ENCODE measurements around the gene DES. TPM values are rescaled to one million over a fixed set of nuclear protein-coding genes. Genes with fewer than 3 reads are reported as not detected.

The DES gene
- total RNA-seq, 1 experiment from 2014 or later = 4.2 TPM

- ChIA-PET CTCF (interaction anchor here (0.9 to 1.6 kb wide), 2 partner anchors 9 to 67 kb away, joined by 3 read pairs; no protein-coding TSS in a partner anchor), POLR2A (interaction anchor here (1.4 kb wide), 1 partner anchor 9 kb away, joined by 5 read pairs; no protein-coding TSS in a partner anchor), RAD21 (ENCODE audit: low non-redundant PET in 1 of 2, low total read pairs in 2 of 2, uncharacterized antibody in 2 of 2, unreplicated experiment in 2 of 2) (no interaction called here)
- Histone ChIP-seq H2AFZ (ENCODE audit: low read depth, low read length, poor library complexity, severe bottlenecking) (no peak overlapping the region), H3K4me3 (replicated peaks in 1 of 2; ENCODE audit: low read depth in 1 of 2, low read length in 2 of 2) (no peak overlapping the region), H3K9me2 (ENCODE audit: insufficient read depth) (no peaks in the 10 kb centered on the region), H3K4me2 (ENCODE audit: low read length) (no peak overlapping the region), H4K20me1 (ENCODE audit: insufficient read depth) (no peaks in the 10 kb centered on the region), H3K79me2 (ENCODE audit: insufficient read depth, low read length) (no peaks in the 10 kb centered on the region; the same call in 1 of the 2 replicates), H3K36me3 (ENCODE audit: control insufficient read depth in 1 of 2, insufficient read depth in 2 of 2, low read length in 2 of 2) (peaks cover 3 to 14% of the 10 kb centered on the region in 2 experiments; a peak in 3 of 4 replicates), H3K9me3 (ENCODE audit: control insufficient read depth in 1 of 2, insufficient read depth in 1 of 2, low read depth in 1 of 2, low read length in 2 of 2) (no peaks in the 10 kb centered on the region), H3K27me3 (ENCODE audit: insufficient read depth, low read length) (no peaks in the 10 kb centered on the region), H3K27ac (ENCODE audit: low read depth, low read length) (no peak overlapping the region), H3K4me1 (ENCODE audit: control insufficient read depth in 1 of 2, insufficient read depth in 2 of 2, low read length in 2 of 2) (peaks cover 0 to 28% of the 10 kb centered on the region in 2 experiments; a peak in 2 of 4 replicates), H3K9ac (ENCODE audit: low read length) (no peak overlapping the region)
- TF ChIP-seq TCF7L2 (IDR thresholded peaks at IDR 0.05; ENCODE audit: borderline replicate concordance, extremely low read depth, insufficient read depth, insufficient read length) = no peak
- no peak for TF ChIP-seq ZFX (IDR thresholded peaks at IDR 0.05)
- TF ChIP-seq POLR2AphosphoS5 (IDR thresholded peaks at IDR 0.05; ENCODE audit: low read depth, low read length) = no peak
- TF ChIP-seq ZNF274 (IDR thresholded peaks at IDR 0.05; ENCODE audit: low read depth, low read length) = no peak
- TF ChIP-seq ELF1 (IDR thresholded peaks at IDR 0.05; ENCODE audit: borderline replicate concordance, low read depth) = no peak
- no TSS peak for BruUV-seq (replicated peaks)
- intact Hi-C loops (cut with micrococcal nuclease) = no loop called here
- ATAC-seq = no peak
- DNase-seq (ENCODE audit: low read depth, low spot score) = no peak
Measured at GRCh38 chr2:219462349-219462748, 44.2 kb downstream of the DES start.

GRCh38 chr2:219464286-219465032 is 46.3 kb downstream of the DES start:
- ChIA-PET RAD21 (ENCODE audit: low non-redundant PET in 1 of 2, low total read pairs in 2 of 2, uncharacterized antibody in 2 of 2, unreplicated experiment in 2 of 2) (no interaction called here), POLR2A (no interaction called here), CTCF (interaction anchor here (1.3 to 1.9 kb wide), 4 partner anchors 11 to 66 kb away, joined by 3 to 7 read pairs (median 6); no protein-coding TSS in a partner anchor)
- TF ChIP-seq SIN3A (IDR thresholded peaks at IDR 0.05; ENCODE audit: low read depth) (no peak), MAX (IDR thresholded peaks at IDR 0.05) (no peak), SP1 (IDR thresholded peaks at IDR 0.05; ENCODE audit: low read depth) (no peak), REST (IDR thresholded peaks at IDR 0.05; ENCODE audit: low read depth) (no peak), ATF3 (IDR thresholded peaks at IDR 0.05) (no peak)
- Histone ChIP-seq H3K4me3 (replicated peaks in 1 of 2; ENCODE audit: low read depth in 1 of 2, low read length in 2 of 2) (no peak overlapping the region), H3K27me3 (ENCODE audit: insufficient read depth, low read length) (no peaks in the 10 kb centered on the region), H3K79me2 (ENCODE audit: insufficient read depth, low read length) (no peaks in the 10 kb centered on the region; the same call in 1 of the 2 replicates), H3K4me2 (ENCODE audit: low read length) (no peak overlapping the region), H3K9me2 (ENCODE audit: insufficient read depth) (no peaks in the 10 kb centered on the region), H4K20me1 (ENCODE audit: insufficient read depth) (no peaks in the 10 kb centered on the region), H3K4me1 (ENCODE audit: control insufficient read depth in 1 of 2, insufficient read depth in 2 of 2, low read length in 2 of 2) (peaks cover 0 to 12% of the 10 kb centered on the region in 2 experiments; a peak in 2 of 4 replicates), H3K9ac (ENCODE audit: low read length) (no peak overlapping the region), H3K36me3 (ENCODE audit: control insufficient read depth in 1 of 2, insufficient read depth in 2 of 2, low read length in 2 of 2) (peaks cover 3 to 14% of the 10 kb centered on the region in 2 experiments; a peak in 3 of 4 replicates), H3K27ac (ENCODE audit: low read depth, low read length) (no peak overlapping the region), H2AFZ (ENCODE audit: low read depth, low read length, poor library complexity, severe bottlenecking) (no peak overlapping the region), H3K9me3 (ENCODE audit: control insufficient read depth in 1 of 2, insufficient read depth in 1 of 2, low read depth in 1 of 2, low read length in 2 of 2) (no peaks in the 10 kb centered on the region)
- intact Hi-C loops (cut with micrococcal nuclease) = no loop called here
- ATAC-seq (no peak), DNase-seq (ENCODE audit: low read depth, low spot score) (no peak)
- no TSS peak for BruUV-seq (replicated peaks)

All from HCT116 (cell line).